Natural killer cell (primary cell): Measurements from ENCODE around the gene NOL4L. TPM values are rescaled to one million over a fixed set of nuclear protein-coding genes. Genes with fewer than 3 reads are reported as not detected.

Experiments used
- ATAC-seq, 3 donors: fragments of 150-1000 bp in 2 of 3; fragments of 200-7000 bp in 1 of 3; cut with Tn5 transposase; 1 replicate in 1 of 3; 2 replicates in 2 of 3; pipeline ENCODE4 v1.10.0; 2021; ENCODE audit warnings: mild to moderate bottlenecking in 2 of 3, moderate library complexity in 2 of 3
- DNase-seq, 2 donors: peaks; one replicate each; pipeline versions ENCODE4 v3.0.0 to v3.0.0-alpha.2; 2013 to 2021; ENCODE audit warnings: mixed read lengths in 1 of 2
- H3K27ac ChIP-seq: one replicate; pipeline ENCODE4 v1.5.1; 2013; ENCODE audit warnings: mild to moderate bottlenecking, low read length
- H3K27me3 ChIP-seq: one replicate; pipeline ENCODE4 v1.6.1; 2013; ENCODE audit warnings: low read length; ENCODE audit not compliant: control insufficient read depth, insufficient read depth
- H3K36me3 ChIP-seq: one replicate; pipeline ENCODE4 v1.6.1; 2013; ENCODE audit warnings: low read length; ENCODE audit not compliant: control insufficient read depth, insufficient read depth
- H3K4me1 ChIP-seq: one replicate; pipeline ENCODE4 v1.6.1; 2013; ENCODE audit warnings: low read length; ENCODE audit not compliant: control insufficient read depth, insufficient read depth
- H3K4me3 ChIP-seq: one replicate; pipeline ENCODE4 v1.5.1; 2013; ENCODE audit warnings: low read length
- H3K9me3 ChIP-seq: one replicate; pipeline ENCODE4 v1.6.1; 2013; ENCODE audit warnings: low read length; ENCODE audit not compliant: control insufficient read depth, insufficient read depth
- H3K27ac Mint-ChIP-seq, 2 donors: one replicate each; pipeline ENCODE4 v1.8.0; 2022; ENCODE audit warnings: mild to moderate bottlenecking in 2 of 2, mixed read lengths in 2 of 2, moderate library complexity in 1 of 2
- H3K27me3 Mint-ChIP-seq, 2 donors: one replicate each; pipeline ENCODE4 v1.8.0; 2022; ENCODE audit warnings: low read depth in 2 of 2, mixed read lengths in 2 of 2
- H3K36me3 Mint-ChIP-seq: one replicate; pipeline ENCODE4 v1.8.0; 2022; ENCODE audit warnings: mixed read lengths
- H3K4me1 Mint-ChIP-seq, 2 donors: one replicate each; pipeline ENCODE4 v1.8.0; 2022; ENCODE audit warnings: mixed read lengths in 2 of 2
- H3K4me3 Mint-ChIP-seq: one replicate; pipeline ENCODE4 v1.8.0; 2022; ENCODE audit warnings: mild to moderate bottlenecking, moderate library complexity, mixed read lengths
- H3K9me3 Mint-ChIP-seq, 2 donors: one replicate each; pipeline ENCODE4 v1.8.0; 2022; ENCODE audit warnings: mixed read lengths in 2 of 2
- CTCF ChIP-seq: fragments of 200-600 bp; IDR thresholded peaks from one replicate; pipeline ENCODE4 v1.8.0; 2022; ENCODE audit warnings: antibody characterized with exemption
- WGBS: methylation state at CpG from one replicate; pipeline ENCODE4 v1.1.7; 2013; ENCODE audit warnings: missing lambda C conversion rate; ENCODE audit not compliant: insufficient coverage; 5-methylcytosine and 5-hydroxymethylcytosine counted together
- intact Hi-C: fragments of 100-400 bp; cut with micrococcal nuclease; formaldehyde crosslinking; loops from one replicate; pipeline ENCODE4 v1.14.2; 2022
- total RNA-seq, 4 donors: library from RNA; stranded (reverse); fragments of 120-200 nt in 1 of 4; gene quantifications; one replicate each; pipeline versions ENCODE4 v1.2.3 to v1.2.4, GENCODE V29; 2013 to 2022

Gene NOL4L
- total RNA-seq, 3 donors from 2014 or later (not counting 1 experiment from before 2014, with no cell fraction given) = 101 to 136 (median 114) TPM

DNA sequence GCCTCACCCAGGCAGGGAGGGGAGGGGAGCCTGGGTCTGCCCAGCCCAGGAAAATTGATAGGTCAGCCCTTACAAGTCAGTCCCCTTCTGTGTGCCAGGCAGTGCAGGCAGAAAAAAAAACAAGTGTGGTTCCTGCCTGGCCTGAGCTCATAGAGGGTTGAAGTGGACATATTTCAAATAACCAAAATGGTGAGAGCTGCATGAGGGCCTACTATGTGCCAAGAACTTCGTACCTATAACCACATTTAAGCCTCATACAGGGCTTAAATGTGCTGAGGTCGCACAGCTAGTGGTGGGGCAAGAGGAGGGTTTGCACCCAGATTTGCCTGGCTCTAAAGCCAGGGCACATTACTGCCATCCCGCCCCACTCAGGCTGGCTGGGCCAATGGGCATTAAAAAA lies 6.9 kb upstream of the NOL4L start:
- Mint-ChIP-seq H3K27ac (no peak overlapping the region), H3K4me3 (no peak overlapping the region), H3K9me3 (no peaks in the 10 kb centered on the region), H3K36me3 (no peaks in the 10 kb centered on the region), H3K4me1 (peaks cover 7 to 23% of the 10 kb centered on the region in 2 donors), H3K27me3 (no peaks in the 10 kb centered on the region)
- H3K27me3 ChIP-seq = no peaks in the 10 kb centered on the region
- 100% methylated on average over 1 of the region's 3 CpGs for WGBS
- no peak for ATAC-seq
- no peak overlapping the region for H3K4me3 ChIP-seq
- intact Hi-C loops = no loop called here
- no peak for TF ChIP-seq CTCF
- H3K4me1 ChIP-seq = peaks cover 15% of the 10 kb centered on the region
- H3K27ac ChIP-seq = no peak overlapping the region
- no peaks in the 10 kb centered on the region for H3K9me3 ChIP-seq
- no peaks in the 10 kb centered on the region for H3K36me3 ChIP-seq
- no peak for DNase-seq

DNA sequence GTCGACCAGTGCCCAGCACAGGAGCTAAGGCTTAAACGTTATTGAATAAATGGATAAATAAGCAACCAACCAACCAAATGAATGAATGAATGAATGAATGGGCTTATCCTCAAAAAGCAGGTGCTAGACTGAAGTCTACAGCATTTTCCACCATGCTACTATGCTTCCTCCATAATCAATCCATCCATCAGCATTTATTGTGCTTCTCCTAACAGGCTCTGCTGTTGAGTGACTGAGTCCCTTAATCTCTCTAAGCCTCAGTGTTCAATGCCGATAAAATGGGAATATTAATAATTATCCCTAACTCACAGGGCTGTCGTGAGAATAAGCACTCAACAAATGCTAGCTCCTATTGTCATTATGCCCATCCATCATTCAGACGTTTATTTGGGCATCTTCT lies 4.6 kb upstream of the NOL4L start:
- 79% methylated on average over 3 of the region's 5 CpGs for WGBS
- no peak for ATAC-seq
- no peak overlapping the region for H3K27ac Mint-ChIP-seq
- intact Hi-C loops = no loop called here
- Histone ChIP-seq H3K4me1 (peaks cover 15% of the 10 kb centered on the region), H3K9me3 (no peaks in the 10 kb centered on the region), H3K27ac (no peak overlapping the region), H3K36me3 (no peaks in the 10 kb centered on the region), H3K27me3 (no peaks in the 10 kb centered on the region), H3K4me3 (no peak overlapping the region)
- H3K36me3 Mint-ChIP-seq = no peaks in the 10 kb centered on the region
- TF ChIP-seq CTCF = no peak
- no peaks in the 10 kb centered on the region for H3K27me3 Mint-ChIP-seq
- no peak overlapping the region for H3K4me3 Mint-ChIP-seq
- H3K4me1 Mint-ChIP-seq = peaks cover 20 to 34% of the 10 kb centered on the region in 2 donors
- no peaks in the 10 kb centered on the region for H3K9me3 Mint-ChIP-seq
- no peak for DNase-seq

GRCh38 chr20:32589256-32589655 lies 4.1 kb upstream of the NOL4L start:
- Mint-ChIP-seq H3K4me1 (peaks cover 20 to 34% of the 10 kb centered on the region in 2 donors), H3K27me3 (no peaks in the 10 kb centered on the region), H3K9me3 (no peaks in the 10 kb centered on the region), H3K4me3 (no peak overlapping the region), H3K27ac (no peak overlapping the region), H3K36me3 (no peaks in the 10 kb centered on the region)
- no peak for TF ChIP-seq CTCF
- Histone ChIP-seq H3K4me3 (no peak overlapping the region), H3K27me3 (no peaks in the 10 kb centered on the region), H3K9me3 (no peaks in the 10 kb centered on the region), H3K4me1 (peaks cover 15% of the 10 kb centered on the region), H3K36me3 (no peaks in the 10 kb centered on the region), H3K27ac (no peak overlapping the region)
- intact Hi-C loops = no loop called here
- ATAC-seq (no peak), DNase-seq (no peak)
- WGBS = 72% methylated on average over 5 of the region's 5 CpGs

DNA sequence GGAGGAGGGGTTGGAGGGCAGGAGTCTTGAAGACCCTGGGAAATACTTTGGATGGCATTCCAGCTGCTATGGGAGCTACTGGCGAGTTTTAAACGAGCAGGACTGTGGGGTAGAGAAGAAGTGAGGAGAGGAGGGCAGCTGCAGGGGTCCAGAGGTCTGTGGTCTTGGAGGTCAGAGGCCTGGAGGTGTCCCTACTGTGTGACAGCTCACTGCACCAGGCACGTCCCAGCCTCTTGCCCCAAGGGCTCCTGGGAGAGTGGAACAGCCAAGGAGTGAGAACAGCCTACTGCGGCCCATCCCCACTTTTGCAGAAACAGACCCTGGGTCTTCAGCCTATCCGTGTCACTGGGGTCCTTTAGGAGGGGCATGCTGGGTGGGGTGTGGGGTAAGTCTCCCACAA lies 2.9 kb upstream of the NOL4L start:
- H3K4me1 ChIP-seq = peaks cover 15% of the 10 kb centered on the region
- 96% methylated on average over 5 of the region's 5 CpGs for WGBS
- Mint-ChIP-seq H3K9me3 (no peaks in the 10 kb centered on the region), H3K27me3 (no peaks in the 10 kb centered on the region), H3K4me1 (peaks cover 20 to 34% of the 10 kb centered on the region in 2 donors), H3K36me3 (no peaks in the 10 kb centered on the region), H3K4me3 (no peak overlapping the region), H3K27ac (no peak overlapping the region)
- no peaks in the 10 kb centered on the region for H3K27me3 ChIP-seq
- TF ChIP-seq CTCF = no peak
- no peak for ATAC-seq
- no peaks in the 10 kb centered on the region for H3K36me3 ChIP-seq
- no peak overlapping the region for H3K4me3 ChIP-seq
- H3K9me3 ChIP-seq = no peaks in the 10 kb centered on the region
- no peak overlapping the region for H3K27ac ChIP-seq
- no peak for DNase-seq
- intact Hi-C loops = no loop called here
